GM21717 (cell line): ENCODE results near the gene SPATC1L.
"Not testable (repeated sequence)": the region's sequence is repeated elsewhere in the genome, so short reads cannot be mapped to it uniquely, and the experiment has no call there.

ENCODE experiments used
- ATAC-seq: cut with Tn5 transposase; IDR thresholded peaks from one replicate; pipeline ENCODE4 v1.9.1; 2021; ENCODE audit warnings: mild to moderate bottlenecking, moderate library complexity; ENCODE audit not compliant: unreplicated experiment

Gene SPATC1L

GRCh38 chr21:46183910-46184624, at the start of gene SPATC1L:
Gene SPATC1L (minus strand): TSS chr21:46184459. CDS start chr21:46182816, 1,643 bp downstream.
- ATAC-seq: no peak

- no peak for ATAC-seq
Observed at GRCh38 chr21:46229923-46230260, 45.6 kb upstream of the SPATC1L start.

- no peak for ATAC-seq
Observed at GRCh38 chr21:46229133-46229922, 45.1 kb upstream of the SPATC1L start.

DNA sequence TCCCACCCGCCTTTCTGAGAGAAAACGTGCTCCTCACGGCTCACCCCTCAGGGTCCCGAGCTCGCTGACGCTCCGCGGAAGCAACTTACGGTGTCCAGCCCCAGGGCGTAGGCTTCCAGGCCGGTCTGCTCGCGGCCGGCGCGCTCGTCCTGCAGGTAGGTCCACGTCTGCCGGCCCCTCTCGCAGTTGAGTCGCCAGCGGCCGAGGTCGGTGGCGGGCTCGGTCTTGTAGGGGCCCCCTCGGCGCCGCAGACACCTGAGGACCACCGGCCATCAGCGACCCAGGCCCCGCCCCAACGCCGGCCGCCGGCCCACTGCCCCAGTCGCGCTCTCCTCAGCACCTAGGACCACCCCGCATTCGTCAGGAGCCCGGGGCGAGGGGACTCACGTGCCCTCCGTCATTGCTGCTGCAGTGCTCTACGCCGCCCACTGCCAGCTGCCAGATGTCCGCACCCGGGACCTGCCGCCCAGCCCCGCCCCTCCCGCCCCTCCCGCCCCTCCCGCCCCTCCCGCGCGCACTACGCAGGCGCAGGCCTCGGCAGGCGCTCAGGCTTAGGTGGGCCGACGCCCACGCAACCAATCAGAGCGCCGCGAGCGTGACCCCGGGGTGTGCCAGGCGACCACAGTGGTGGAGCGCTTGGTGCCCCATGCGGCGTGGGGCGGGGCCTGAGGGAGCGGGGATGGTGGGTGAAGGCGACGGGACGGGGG, 44.2 kb upstream of the SPATC1L start, which contains the start of gene LSS:
TSS of gene LSS (minus strand) at position 430 of the 707 bp plus-strand sequence. CDS start at position 401, 29 bp downstream.
- peak; percentile 71 for ATAC-seq

GRCh38 chr21:46227811-46228344, 43.6 kb upstream of the SPATC1L start:
- no peak for ATAC-seq

DNA sequence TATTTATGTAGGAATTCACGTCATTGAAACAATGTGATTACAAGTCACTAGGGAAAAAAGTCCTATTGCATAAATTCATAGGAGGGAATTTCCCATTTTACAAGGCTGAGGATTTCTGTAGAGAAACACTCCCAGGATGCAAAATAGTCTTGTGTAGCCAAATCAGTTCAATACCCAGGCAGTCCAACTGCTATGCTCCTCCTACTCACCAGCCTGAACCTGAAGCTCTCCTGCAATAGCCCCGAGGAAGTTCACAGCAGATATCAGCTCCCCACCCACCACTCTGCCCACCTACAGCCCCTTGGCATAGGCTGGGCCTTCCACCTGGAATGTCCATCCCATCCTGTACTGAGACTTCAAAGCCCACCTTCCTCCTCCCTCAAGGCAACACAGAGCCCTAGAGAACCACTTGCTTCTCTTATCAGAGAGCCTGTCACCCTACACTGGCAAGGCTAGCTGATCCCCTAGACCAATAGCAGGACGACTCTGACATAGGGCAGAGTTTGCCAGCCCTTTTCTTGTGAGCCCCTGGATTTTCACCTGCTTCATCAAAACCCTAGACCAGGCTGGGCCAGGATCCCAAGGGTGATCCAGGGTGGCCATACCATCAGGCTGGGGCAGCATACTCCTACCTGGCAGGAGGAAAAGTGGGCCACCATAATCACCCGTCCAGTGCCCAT, 42.8 kb upstream of the SPATC1L start:
- ATAC-seq: no peak

DNA sequence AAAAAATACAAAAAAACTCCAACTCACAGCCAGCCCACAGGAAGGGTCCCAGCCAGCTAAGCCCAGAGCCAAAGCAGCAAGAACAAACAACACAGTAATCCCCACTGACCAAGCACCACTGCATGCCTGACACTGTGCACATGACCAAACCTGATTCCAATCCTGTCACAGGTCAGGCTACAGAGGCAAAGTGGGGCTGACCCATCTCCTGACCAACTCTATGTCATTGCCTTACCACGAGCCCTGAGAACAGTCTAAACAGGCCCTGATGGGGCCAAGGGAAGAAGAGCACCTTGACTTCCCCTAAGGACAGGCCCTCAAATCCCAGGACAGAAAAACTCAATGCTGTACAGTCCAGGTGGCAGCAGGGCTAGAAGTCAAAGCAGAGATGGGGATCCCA, 41.9 kb upstream of the SPATC1L start:
- ATAC-seq: no peak

- not testable (repeated sequence) for ATAC-seq
Observed at GRCh38 chr21:46223661-46224060, 39.4 kb upstream of the SPATC1L start.

GRCh38 chr21:46223217-46223616, 39.0 kb upstream of the SPATC1L start:
- ATAC-seq: no peak

GRCh38 chr21:46222436-46223116, 38.3 kb upstream of the SPATC1L start:
- no peak for ATAC-seq

DNA sequence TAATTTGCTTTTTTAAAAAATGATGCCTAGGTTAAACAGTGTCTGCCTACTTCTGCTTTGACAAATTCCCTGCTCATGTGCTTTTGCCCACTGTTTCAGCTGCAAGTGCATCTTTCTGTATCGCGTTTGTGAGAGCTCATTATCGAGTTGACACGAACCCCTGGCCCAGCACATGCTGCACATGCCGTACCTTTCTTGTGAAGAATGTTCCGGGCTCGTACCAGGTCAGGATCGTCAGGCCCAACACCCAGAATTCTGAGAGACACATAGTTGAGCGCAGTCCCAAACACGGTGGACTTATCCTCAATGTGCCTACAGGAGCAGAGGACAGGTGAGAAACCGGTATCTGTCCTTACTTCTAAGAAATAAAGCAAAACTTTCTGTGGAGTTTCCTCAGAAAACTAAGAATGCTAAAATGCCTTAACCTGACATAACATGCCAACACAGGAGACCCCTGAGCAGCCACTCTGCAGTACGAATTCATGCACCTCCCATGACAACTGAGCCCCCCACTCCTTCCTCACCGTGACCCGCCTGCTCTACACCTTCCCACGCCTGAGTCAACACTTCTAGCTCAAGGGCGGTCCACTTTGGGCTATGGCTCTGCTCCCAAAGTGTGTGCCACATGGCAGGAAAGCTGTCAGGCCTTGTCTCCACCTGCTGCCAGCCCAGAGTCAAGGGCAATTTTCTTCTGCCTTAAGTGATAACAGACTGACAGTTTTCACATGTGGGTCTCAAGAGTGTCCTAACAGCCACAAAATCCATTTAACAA, 37.6 kb upstream of the SPATC1L start:
- no peak for ATAC-seq

DNA sequence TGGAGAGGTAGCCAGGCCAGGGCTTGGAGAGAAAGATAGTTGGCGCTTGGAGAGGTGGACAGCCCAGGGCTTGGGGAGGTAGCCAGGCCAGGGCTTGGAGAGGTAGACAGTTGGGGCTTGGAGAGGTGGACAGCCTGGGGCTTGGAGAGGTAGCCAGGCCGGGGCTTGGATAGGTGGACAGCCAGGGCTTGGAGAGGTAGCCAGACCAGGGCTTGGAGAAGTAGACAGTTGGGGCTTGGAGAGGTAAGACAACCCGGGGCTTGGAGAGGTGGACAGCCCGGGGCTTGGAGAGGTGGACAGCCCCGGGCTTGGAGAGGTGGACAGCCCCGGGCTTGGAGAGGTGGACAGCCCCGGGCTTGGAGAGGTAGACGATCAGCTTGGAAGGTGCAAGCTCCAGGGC, 36.6 kb upstream of the SPATC1L start:
- no peak for ATAC-seq

GRCh38 chr21:46220275-46220810, 36.1 kb upstream of the SPATC1L start:
- no peak for ATAC-seq

DNA sequence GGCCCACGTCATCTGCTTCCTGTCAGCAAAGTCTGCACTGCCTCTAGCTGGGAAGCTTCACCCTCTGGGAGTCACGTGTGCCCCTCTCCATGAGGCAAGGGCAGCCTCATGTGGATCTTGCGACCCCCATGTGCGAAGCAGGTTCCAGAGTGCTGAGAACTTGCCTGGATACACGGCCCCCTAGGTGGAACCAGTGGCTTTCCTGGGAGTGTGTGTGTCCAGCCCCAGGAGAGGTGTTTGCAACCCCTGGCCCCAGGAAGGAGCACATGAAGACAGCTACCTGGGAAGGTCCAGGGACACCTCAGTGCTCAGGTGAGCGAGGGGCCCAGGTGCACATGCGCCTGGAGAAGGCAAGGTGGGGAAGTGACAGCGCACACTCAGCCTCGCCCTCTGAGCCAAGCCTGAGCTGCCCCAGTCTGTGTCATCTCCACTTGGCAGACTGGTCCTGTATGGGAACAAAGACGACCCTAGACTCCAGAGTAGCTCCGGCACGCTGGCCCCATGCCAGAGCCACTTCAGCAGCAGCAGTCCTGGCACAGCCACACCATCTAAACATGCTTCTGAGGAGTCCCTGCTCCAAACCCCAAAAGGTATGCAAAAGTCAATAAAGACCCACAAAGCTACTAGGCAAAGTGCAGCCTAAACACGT, 35.5 kb upstream of the SPATC1L start:
- no peak for ATAC-seq

DNA sequence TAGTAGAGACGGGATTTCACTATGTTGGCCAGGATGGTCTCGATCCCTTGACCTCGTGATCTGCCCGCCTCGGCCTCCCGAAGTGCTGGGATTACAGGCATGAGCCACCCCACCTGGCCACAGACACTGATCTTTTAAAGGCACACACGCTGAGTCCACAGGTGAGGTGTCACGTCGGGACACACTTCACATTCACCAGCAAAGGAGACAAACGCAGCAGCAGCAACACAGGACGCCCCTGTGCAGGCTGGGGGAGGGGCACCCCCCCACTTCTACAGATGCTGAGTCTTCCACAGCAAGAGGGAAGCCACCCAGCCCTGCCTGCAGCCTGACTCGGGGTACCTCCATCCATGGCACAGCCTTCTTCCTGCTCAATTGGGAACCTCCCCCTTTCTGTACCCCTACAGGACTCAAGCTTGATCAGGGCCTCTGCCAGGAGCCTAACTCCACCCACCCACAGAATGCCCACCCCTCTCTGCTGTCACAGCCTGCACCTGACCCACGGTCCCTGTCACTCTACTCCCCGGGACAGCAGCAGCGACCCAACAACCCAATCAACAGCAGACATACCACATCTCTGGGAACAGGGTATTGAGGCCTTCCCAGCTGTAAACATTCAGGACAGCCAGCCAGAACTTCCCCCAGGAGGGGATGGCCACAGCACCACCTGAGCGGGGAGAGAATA, 34.8 kb upstream of the SPATC1L start:
- ATAC-seq: no peak

- no peak for ATAC-seq
Observed at GRCh38 chr21:46217511-46218196, 33.4 kb upstream of the SPATC1L start.

DNA sequence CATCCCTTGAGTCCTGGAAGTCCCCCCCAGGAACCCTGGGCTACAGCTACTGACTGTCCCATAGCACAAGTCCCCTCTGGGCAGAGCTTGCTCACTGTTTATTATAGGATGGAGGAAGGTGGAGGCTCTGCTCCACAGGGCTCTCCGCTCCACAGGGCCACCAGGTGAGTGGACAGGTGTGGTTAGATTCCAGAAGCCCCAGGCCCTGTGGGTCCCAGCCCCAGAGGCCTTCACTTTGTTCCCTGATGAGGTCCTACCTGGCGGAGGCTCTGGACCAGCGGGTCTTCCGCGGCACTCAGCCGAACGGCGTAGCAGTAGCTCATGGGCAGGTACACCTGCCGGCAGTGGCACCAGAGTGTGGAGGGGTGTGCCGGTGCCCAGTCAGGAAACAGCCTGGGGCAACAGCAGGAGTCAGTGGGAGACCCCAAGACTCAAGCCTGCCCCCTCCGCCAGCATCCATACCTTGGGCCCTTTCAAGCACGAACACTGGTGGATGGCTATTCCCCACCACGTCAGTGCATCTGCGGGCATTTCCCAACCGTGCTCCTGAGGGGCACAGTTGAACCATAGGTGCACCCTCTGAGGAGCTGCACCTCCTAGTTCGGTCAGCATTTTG, 32.0 kb upstream of the SPATC1L start:
- ATAC-seq: no peak
